GM18505 (cell line): Measurements from ENCODE around the gene SSTR3.

Experiments
- ATAC-seq: cut with Tn5 transposase; IDR thresholded peaks from one replicate; pipeline ENCODE4 v1.9.1; 2021; ENCODE audit not compliant: unreplicated experiment
- POLR2A ChIP-seq: IDR thresholded peaks from 4 replicates; pipeline ENCODE4 v1.6.1; 2011; ENCODE audit warnings: borderline replicate concordance; ENCODE audit not compliant: insufficient read depth, insufficient read length; ENCODE audit errors: extremely low read depth

The SSTR3 gene

GRCh38 chr22:37196539-37197450, 15.5 kb downstream of the SSTR3 start:
- ATAC-seq, result no peak
- TF ChIP-seq POLR2A, result no peak

DNA sequence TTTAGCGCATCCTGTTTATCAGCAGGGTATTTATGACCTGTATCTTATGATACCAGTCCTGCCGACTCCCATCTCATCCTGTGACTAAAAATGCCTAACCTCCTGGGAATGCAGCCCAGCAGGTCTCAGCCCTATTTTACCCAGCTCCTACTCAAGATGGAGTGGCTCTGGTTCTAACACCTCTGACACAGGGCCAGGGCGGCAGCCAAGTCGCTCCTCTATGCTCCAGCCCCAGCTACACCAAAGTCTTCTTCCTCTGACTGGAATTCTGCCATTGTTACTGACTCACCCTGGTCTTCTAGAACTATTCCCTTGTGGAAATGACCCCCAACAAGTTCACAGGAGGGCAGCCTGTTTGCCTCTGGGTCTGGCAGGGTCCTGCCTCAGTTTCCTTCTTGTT, 16.4 kb downstream of the SSTR3 start:
- no peak for ATAC-seq
- TF ChIP-seq POLR2A, result no peak

- TF ChIP-seq POLR2A, result no peak
- ATAC-seq, result no peak
These were observed 17.5 kb downstream of the SSTR3 start for GRCh38 chr22:37194750-37195149.

DNA sequence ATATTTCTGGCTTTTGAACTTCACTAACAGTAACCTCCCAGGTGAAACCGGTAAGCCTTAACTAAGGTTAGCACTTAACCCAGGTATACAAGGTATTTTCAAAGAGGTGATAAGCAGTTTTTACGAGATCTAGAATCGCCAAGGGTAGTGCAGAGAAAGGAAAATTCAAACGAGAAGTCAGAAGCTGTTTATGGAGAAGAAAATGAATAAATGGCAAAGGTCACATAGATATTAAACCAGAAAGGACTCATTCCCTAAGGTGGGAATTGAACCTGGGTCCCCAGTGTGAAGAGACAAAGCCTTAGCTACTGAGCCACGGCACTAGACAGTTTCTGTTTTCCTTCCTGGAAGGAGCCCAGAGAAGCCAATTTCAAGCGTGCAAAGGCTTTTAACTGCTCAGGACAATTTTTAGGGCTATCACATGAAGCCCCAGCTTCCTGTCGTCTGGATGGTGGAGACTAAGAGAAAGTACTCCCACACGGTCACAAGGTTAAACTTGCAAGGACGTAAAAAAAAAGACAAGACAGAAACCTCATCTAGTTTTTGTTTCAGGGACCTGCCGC, 18.6 kb downstream of the SSTR3 start:
- no peak for ATAC-seq
- TF ChIP-seq POLR2A, result no peak

DNA sequence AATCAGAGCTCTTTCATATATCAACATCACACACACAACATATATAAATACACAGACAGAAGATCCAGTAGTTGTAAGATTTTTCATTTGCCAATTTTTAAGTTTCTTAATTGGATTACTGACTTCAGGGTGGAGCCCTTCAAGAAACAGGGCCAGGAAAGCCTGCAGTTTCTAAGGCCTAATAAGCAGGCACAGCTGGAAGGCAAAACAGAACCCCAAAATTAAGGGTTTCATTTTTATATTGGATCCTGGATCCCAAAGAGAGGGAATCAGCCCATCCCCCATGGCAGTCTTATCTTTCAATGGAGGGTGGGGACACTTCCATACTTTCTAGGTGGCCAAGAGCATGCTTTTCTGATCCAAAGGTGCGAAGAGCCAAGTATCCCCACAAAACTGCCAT, 19.5 kb downstream of the SSTR3 start:
- ATAC-seq, result no peak
- TF ChIP-seq POLR2A, result no peak

DNA sequence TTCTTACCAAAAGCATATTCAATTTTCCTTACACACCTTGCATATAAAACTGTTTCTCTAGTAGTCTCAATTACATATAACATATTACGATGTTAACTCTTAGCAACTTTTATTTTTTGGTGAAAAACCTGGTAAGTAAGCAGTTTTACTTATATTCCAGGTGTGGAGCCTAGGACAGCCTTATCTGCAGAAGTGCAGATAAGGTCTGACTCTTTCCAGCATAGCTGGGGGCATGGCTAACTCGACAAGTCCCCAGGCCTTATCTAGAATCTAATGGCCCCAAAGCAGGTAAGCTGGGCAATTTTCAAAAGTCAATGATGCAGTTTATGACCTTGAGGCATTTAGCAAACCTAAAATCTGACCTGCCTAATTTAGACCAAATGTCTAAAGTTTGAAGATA, 20.1 kb downstream of the SSTR3 start:
- ATAC-seq, result no peak
- no peak for TF ChIP-seq POLR2A

DNA sequence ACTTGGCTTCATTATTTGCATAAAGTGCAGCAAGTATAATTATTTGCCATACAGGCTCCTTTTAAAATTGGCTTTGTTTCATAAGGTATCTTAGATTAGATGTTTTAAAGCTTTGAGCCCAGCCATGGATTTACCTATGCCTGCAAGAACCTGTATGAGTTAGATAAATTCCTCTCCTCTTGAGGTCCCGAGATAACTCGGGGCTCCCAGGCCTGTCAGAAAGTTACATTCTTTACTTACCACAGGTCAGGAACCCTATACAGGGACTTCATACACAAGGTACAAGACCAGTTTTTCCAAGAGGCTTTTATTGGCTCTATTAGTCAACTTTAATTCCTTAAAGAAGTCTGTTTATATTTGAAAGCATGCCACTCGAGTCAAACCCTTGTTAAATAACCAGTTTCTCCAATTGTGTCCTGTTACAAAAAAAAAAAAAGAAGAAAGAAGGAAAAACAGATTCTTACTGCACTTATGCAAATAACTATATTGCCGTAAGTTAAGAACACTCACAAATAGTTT, 22.0 kb downstream of the SSTR3 start:
- ATAC-seq, result no peak
- TF ChIP-seq POLR2A, result no peak

DNA sequence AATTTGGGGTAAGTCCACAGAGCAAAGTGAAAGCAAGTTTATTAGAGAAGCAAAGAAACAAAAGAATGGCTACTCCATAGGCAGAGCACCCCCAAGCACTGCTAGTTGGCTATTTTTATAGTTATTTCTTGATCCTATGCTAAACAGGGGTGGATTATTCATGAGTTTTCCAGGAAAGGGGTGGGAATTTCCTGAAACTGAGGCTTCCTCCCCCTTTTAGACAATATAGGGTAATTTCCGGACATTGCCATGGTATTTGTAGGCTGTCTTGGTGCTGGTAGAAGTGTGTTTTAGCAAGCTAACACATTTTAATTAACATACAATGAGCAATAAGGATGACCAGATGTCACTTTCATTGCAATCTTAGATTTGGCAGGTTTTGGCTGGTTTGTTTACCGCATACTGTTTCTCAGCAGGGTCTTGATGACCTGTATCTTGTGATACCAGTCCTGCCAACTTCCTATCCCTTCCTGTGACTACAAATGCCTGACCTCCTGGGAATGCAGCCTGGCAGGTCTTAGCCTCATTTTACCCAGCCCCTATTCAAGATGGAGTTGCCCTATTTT, 23.3 kb downstream of the SSTR3 start:
- TF ChIP-seq POLR2A, result no peak
- ATAC-seq, result no peak

GRCh38 chr22:37187891-37188761, 24.2 kb downstream of the SSTR3 start, which contains the start of gene C1QTNF6:
Gene C1QTNF6 (minus strand): TSS chr22:37188247. CDS start chr22:37188213, 34 bp downstream.
- no peak for TF ChIP-seq POLR2A
- ATAC-seq, result no peak

GRCh38 chr22:37187552-37187890, 24.8 kb downstream of the SSTR3 start:
- no peak for TF ChIP-seq POLR2A
- no peak for ATAC-seq

DNA sequence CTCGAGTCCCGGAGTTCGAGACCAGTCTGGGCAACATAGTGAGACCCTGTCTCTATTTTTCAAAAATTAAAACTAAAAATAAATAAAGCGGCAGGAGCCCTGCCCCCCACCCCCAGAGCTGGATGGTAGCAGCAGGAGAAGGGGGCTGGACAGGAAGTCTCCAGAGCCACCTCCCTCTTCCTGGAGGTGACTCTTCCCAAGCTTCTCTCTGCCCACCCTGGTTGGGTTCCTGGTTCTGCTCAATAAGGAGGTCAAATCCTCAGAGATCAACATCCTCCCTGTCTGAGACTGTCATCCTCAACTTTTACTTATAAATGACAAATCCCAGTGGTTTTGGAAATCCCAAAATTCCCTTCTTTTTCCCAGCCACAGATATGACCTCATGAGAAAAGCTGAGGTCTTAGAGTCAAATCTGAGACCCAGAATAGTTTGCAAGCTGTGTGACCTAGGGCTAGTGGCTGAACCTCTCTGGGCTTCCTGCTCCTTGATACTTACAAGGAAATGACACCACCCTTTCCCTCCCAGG, 25.2 kb downstream of the SSTR3 start:
- TF ChIP-seq POLR2A, result no peak
- ATAC-seq, result no peak

DNA sequence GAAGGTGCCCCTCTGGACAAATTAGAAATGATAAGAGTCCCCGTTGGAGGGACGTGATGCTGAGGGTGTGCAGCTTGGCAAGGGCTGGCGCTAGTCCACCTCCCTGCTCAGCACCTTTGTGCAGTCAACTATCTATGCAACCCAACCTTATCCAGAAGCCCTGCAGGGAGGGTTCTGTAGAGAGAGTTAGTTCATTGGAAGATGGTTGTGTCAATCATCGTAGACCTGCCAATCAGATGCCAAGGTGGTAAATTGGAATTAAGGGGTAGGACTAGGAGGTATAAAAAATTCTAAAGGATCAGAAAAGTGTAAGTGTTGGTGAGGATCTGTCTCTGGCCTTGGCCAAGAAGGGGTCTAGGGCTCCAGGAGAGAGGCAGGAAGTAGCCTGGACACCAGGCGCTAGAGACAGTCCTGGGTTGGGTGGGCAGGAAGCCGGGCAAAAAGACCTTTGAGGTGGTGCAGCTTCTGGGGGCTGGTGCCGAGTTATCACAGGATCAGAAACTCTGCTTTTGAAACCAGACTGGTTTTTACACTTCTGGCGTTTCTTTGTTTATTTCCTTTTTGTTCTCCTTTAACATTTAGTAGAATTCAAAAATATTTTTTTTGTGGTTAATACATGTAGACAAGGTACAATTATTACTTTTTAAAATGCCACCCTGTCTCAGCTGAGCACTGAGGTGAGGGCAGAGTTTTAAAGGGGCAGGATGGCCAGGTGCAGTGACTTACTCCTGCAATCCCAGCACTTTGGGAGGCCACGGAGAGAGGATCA, 25.9 kb downstream of the SSTR3 start:
- no peak for ATAC-seq

GRCh38 chr22:37185646-37186227, 26.5 kb downstream of the SSTR3 start:
- ATAC-seq, result no peak
- TF ChIP-seq POLR2A, result no peak

More for the DNA sequence above, 25.9 kb downstream of the SSTR3 start:
- no peak for TF ChIP-seq POLR2A
